Right lobe of liver (tissue), 6 donors: Measurements from ENCODE around the gene PAK5. TPM values are rescaled to one million over a fixed set of nuclear protein-coding genes. Genes with fewer than 3 reads are reported as not detected.

Experiments
- ATAC-seq, 4 donors: fragments of 200-7000 bp; cut with Tn5 transposase; one replicate each; pipeline ENCODE4 v1.9.1; 2020; ENCODE audit warnings: mild to moderate bottlenecking in 4 of 4, moderate library complexity in 4 of 4
- DNase-seq, 3 donors: peaks; one replicate each; pipeline ENCODE4 v3.0.0-alpha.2; 2020
- H3K27ac ChIP-seq, 3 donors: fragments of 200-600 bp; one replicate each; pipeline ENCODE4 v1.8.0; 2022
- H3K27me3 ChIP-seq, 2 donors: fragments of 200-600 bp; one replicate each; pipeline ENCODE4 v1.8.0; 2022
- H3K36me3 ChIP-seq, 4 donors: fragments of 200-600 bp; sonication (generic) in 1 of 4; one replicate each; pipeline versions ENCODE4 v1.5.1 to v1.8.0; 2017 to 2022; ENCODE audit warnings: control low read depth in 1 of 4
- H3K4me1 ChIP-seq, 4 donors: fragments of 200-600 bp; sonication (generic) in 1 of 4; one replicate each; pipeline versions ENCODE4 v1.5.1 to v1.8.0; 2017 to 2022; ENCODE audit warnings: control low read depth in 1 of 4
- H3K4me3 ChIP-seq, 3 donors: fragments of 200-600 bp; one replicate each; pipeline ENCODE4 v1.8.0; 2022
- H3K9me3 ChIP-seq, 4 donors: fragments of 200-600 bp; sonication (generic) in 1 of 4; one replicate each; pipeline versions ENCODE4 v1.5.1 to v1.8.0; 2017 to 2022; ENCODE audit warnings: control low read depth in 1 of 4
- POLR2A ChIP-seq: fragments of 450-650 bp; IDR thresholded peaks from one replicate; pipeline ENCODE4 v1.6.1; 2017; ENCODE audit warnings: antibody characterized with exemption, mild to moderate bottlenecking
- WGBS: methylation state at CpG from one replicate; pipeline ENCODE4 v1.1.6; 2018; ENCODE audit warnings: low coverage, low lambda C conversion rate; ENCODE audit not compliant: insufficient coverage; ENCODE audit errors: missing lambda C conversion rate; 5-methylcytosine and 5-hydroxymethylcytosine counted together
- intact Hi-C, 2 donors: fragments of 100-400 bp; cut with DNase I; formaldehyde crosslinking; loops; one replicate each; pipeline versions ENCODE4 v1.11.2 to v1.14.1; 2022
- total RNA-seq, 6 experiments: library from RNA; depleted of rRNA in 2 of 6; stranded (reverse); fragments of >200 nt in 2 of 6; fragmentation: NEBNext Ultra II Directional in 3 of 6; extraction: Animal tissue kit (Norgen Biotek cat#: 25700) in 3 of 6; gene quantifications; one replicate each; pipeline versions ENCODE4 v1.1.0 to v1.2.4, GENCODE V29; 2016 to 2023
- TF ChIP-seq, protein P1 (sequence below), 4 donors: fragments of 200-600 bp in 3 of 4; fragments of 450-650 bp in 1 of 4; IDR thresholded peaks; one replicate each; pipeline versions ENCODE4 v1.5.1 to v1.8.0; 2016 to 2022; ENCODE audit warnings: antibody characterized with exemption in 4 of 4, mild to moderate bottlenecking in 2 of 4
- donor health status: DM: no; HTN: yes; CAD: no.
- donor health status: DM: no; HTN: no; CAD: no.
- donor health status: DM: no; HTN: no; CAD: no.
- donor health status: DM: no; HTN: yes; CAD: no.
- donor health status: DM: no; HTN: yes; CAD: no.

Gene PAK5
- total RNA-seq, 6 experiments from 2014 or later, result 0.05 to 0.07 TPM; not detected in 4

DNA sequence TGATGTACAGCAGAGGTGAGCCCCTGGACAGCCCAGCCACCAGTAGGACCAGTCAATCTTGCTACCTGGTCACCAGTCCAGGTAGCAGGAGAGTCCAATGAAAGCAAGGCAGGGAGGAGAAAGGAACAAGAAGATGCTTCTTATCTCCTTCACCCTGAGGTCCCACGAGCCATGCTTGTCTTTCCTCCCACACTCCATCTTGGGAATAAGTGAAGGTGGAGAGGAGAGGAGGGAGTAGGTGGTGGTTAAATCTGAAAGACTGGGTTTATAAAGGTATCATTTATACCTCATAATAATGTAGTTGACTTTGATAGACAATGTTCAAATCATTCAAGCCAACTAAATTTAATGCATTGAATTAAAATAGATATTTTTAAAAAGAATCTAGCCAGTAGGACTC is 288.6 kb downstream of the PAK5 start:
- H3K36me3 ChIP-seq, result no peaks in the 10 kb centered on the region
- no peaks in the 10 kb centered on the region for H3K4me1 ChIP-seq
- H3K9me3 ChIP-seq, result no peaks in the 10 kb centered on the region
- H3K4me3 ChIP-seq, result no peak overlapping the region
- TF ChIP-seq, protein P1, sequence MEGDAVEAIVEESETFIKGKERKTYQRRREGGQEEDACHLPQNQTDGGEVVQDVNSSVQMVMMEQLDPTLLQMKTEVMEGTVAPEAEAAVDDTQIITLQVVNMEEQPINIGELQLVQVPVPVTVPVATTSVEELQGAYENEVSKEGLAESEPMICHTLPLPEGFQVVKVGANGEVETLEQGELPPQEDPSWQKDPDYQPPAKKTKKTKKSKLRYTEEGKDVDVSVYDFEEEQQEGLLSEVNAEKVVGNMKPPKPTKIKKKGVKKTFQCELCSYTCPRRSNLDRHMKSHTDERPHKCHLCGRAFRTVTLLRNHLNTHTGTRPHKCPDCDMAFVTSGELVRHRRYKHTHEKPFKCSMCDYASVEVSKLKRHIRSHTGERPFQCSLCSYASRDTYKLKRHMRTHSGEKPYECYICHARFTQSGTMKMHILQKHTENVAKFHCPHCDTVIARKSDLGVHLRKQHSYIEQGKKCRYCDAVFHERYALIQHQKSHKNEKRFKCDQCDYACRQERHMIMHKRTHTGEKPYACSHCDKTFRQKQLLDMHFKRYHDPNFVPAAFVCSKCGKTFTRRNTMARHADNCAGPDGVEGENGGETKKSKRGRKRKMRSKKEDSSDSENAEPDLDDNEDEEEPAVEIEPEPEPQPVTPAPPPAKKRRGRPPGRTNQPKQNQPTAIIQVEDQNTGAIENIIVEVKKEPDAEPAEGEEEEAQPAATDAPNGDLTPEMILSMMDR (IDR thresholded peaks at IDR 0.05), result no peak
- no peak for TF ChIP-seq POLR2A
- ATAC-seq, result no peak
- H3K27ac ChIP-seq, result no peak overlapping the region
- WGBS, result 56% methylated on average over 1 of the region's 1 CpG
- H3K27me3 ChIP-seq, result no peaks in the 10 kb centered on the region
- DNase-seq, result no peak
- intact Hi-C loops, result no loop called here

- H3K36me3 ChIP-seq, result no peaks in the 10 kb centered on the region
- H3K27me3 ChIP-seq, result no peaks in the 10 kb centered on the region
- no peak overlapping the region for H3K4me3 ChIP-seq
- H3K9me3 ChIP-seq, result no peaks in the 10 kb centered on the region
- no peaks in the 10 kb centered on the region for H3K4me1 ChIP-seq
- WGBS, result 31% methylated on average over 4 of the region's 4 CpGs
- no peak for TF ChIP-seq POLR2A
- TF ChIP-seq, protein P1 (IDR thresholded peaks at IDR 0.05), result no peak
- intact Hi-C loops, result no loop called here
- no peak overlapping the region for H3K27ac ChIP-seq
- ATAC-seq (no peak), DNase-seq (no peak)
Measured at GRCh38 chr20:9543214-9543613, 295.7 kb downstream of the PAK5 start.

GRCh38 chr20:9535449-9535848 is 303.4 kb downstream of the PAK5 start:
- Histone ChIP-seq H3K9me3 (no peaks in the 10 kb centered on the region), H3K27ac (no peak overlapping the region), H3K4me3 (no peak overlapping the region), H3K27me3 (no peaks in the 10 kb centered on the region), H3K36me3 (no peaks in the 10 kb centered on the region), H3K4me1 (no peaks in the 10 kb centered on the region)
- intact Hi-C loops, result no loop called here
- TF ChIP-seq, protein P1 (IDR thresholded peaks at IDR 0.05), result no peak
- no peak for TF ChIP-seq POLR2A
- WGBS, result 57% methylated on average over 2 of the region's 2 CpGs
- DNase-seq (no peak), ATAC-seq (no peak)

GRCh38 chr20:9534025-9534424 is 304.9 kb downstream of the PAK5 start:
- WGBS, result 75% methylated on average over 5 of the region's 5 CpGs
- Histone ChIP-seq H3K4me1 (no peaks in the 10 kb centered on the region), H3K27me3 (no peaks in the 10 kb centered on the region), H3K36me3 (no peaks in the 10 kb centered on the region), H3K9me3 (no peaks in the 10 kb centered on the region), H3K27ac (no peak overlapping the region), H3K4me3 (no peak overlapping the region)
- no peak for ATAC-seq
- DNase-seq, result no peak
- TF ChIP-seq, protein P1 (IDR thresholded peaks at IDR 0.05), result no peak
- TF ChIP-seq POLR2A, result no peak
- intact Hi-C loops, result no loop called here
